AML-193 (cell line): ENCODE results near the gene GAST.
"Not testable (repeated sequence)": the region's sequence is repeated elsewhere in the genome, so short reads cannot be mapped to it uniquely, and the experiment has no call there.

Experiments used
- DNase-seq, 2 experiments: peaks; one replicate each; lab custom pipeline; 2025; lab: John Stamatoyannopoulos, UW

Gene GAST

GRCh38 chr17:41683441-41684007, 28.6 kb upstream of the GAST start:
- DNase-seq: no peak

GRCh38 chr17:41684035-41684434, 28.1 kb upstream of the GAST start:
- DNase-seq: no peak

GRCh38 chr17:41685753-41686152, 26.4 kb upstream of the GAST start:
- DNase-seq: not testable (repeated sequence)

- no peak for DNase-seq
Measured at GRCh38 chr17:41686281-41686680, 25.9 kb upstream of the GAST start.

GRCh38 chr17:41687828-41688640, 24.1 kb upstream of the GAST start:
- peak; percentile 44 to 70 for DNase-seq

GRCh38 chr17:41688641-41689496, 23.3 kb upstream of the GAST start, which contains the start of gene EIF1:
EIF1 (plus strand) TSS chr17:41688885; CDS start chr17:41689039, 154 bp downstream.
- DNase-seq: peak; percentile 99 to 100

- peak; percentile 65 to 74 for DNase-seq
Measured at GRCh38 chr17:41689497-41690299, 22.4 kb upstream of the GAST start.

GRCh38 chr17:41690497-41690896, 21.6 kb upstream of the GAST start:
- no peak for DNase-seq

GRCh38 chr17:41691031-41691777, 20.9 kb upstream of the GAST start:
- DNase-seq: no peak

GRCh38 chr17:41692722-41693521, 19.2 kb upstream of the GAST start:
- DNase-seq: no peak

- no peak for DNase-seq
Measured at GRCh38 chr17:41695134-41695661, 16.9 kb upstream of the GAST start.

- peak; percentile 89 to 93 for DNase-seq
Measured at GRCh38 chr17:41695954-41696757, 16.0 kb upstream of the GAST start.

GRCh38 chr17:41697122-41697962, 14.8 kb upstream of the GAST start:
- peak; percentile 83 to 84 for DNase-seq

GRCh38 chr17:41700843-41701242, 11.3 kb upstream of the GAST start:
- DNase-seq: not testable (repeated sequence)

- DNase-seq: no peak
Measured at GRCh38 chr17:41702712-41703111, 9.4 kb upstream of the GAST start.

- no peak for DNase-seq
Measured at GRCh38 chr17:41705271-41705991, 6.7 kb upstream of the GAST start.
